Ovary (tissue), 3 donors: ENCODE measurements around the gene CPNE1.

Source experiments
- POLR2A ChIP-seq: fragments of 450-650 bp; IDR thresholded peaks from one replicate; pipeline ENCODE4 v1.6.1; 2017; ENCODE audit warnings: antibody characterized with exemption, mild to moderate bottlenecking, moderate library complexity
- TF ChIP-seq, protein P1 (sequence below), 3 donors: fragments of 450-650 bp in 2 of 3; fragments of 200-600 bp in 1 of 3; IDR thresholded peaks; one replicate each; pipeline versions ENCODE4 v1.5.1 to v1.8.0; 2016 to 2022; ENCODE audit warnings: antibody characterized with exemption in 3 of 3, mild to moderate bottlenecking in 1 of 3
- donor health status: DM: no; HTN: no; CAD: no.

DNA sequence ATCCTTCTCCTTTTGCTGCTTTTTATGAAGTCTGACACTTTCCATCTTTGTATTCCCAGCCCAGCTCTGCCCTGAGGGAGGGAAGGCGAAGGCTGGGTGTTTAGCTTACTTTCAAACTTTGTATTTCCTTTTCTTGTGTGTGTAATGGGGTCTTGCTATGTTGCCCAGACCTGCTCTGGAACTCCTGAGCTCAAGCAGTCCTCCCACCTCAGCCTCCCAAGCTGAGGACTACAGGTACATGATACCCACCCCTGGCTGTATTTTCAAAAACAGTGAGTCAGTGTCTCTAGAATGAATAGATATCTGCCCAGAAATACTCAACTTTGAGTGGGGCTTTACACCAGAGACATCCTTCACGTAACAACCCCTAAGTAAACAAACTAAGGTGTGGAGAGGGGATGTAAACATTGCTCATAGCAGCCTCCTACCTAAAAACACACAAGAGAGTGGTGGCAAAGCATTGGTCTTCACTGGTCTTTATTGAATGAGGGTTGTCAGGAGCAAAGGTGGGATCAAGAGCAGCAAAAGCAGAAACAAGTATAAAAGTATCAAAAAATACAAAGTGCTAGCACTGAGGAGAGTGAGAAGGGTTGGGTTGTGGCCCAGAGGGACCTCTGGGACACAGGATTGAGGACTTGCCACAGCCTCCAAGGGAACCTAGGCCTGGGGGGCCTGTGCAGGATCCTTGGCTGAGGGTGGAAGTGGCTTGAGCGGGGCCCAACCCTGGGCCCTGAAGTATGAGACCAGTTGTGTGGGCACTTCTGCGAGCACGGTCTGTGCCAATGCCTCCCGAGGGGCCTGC is 38.9 kb downstream of the CPNE1 start:
- TF ChIP-seq, protein P1, sequence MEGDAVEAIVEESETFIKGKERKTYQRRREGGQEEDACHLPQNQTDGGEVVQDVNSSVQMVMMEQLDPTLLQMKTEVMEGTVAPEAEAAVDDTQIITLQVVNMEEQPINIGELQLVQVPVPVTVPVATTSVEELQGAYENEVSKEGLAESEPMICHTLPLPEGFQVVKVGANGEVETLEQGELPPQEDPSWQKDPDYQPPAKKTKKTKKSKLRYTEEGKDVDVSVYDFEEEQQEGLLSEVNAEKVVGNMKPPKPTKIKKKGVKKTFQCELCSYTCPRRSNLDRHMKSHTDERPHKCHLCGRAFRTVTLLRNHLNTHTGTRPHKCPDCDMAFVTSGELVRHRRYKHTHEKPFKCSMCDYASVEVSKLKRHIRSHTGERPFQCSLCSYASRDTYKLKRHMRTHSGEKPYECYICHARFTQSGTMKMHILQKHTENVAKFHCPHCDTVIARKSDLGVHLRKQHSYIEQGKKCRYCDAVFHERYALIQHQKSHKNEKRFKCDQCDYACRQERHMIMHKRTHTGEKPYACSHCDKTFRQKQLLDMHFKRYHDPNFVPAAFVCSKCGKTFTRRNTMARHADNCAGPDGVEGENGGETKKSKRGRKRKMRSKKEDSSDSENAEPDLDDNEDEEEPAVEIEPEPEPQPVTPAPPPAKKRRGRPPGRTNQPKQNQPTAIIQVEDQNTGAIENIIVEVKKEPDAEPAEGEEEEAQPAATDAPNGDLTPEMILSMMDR (IDR thresholded peaks at IDR 0.05), result no peak
- TF ChIP-seq POLR2A, result no peak
